DMS114 treated with DMSO at 0.1 percent for 48 hours (cell line): ENCODE data around the gene NRM.
A peak's percentile ranks its signal among the peaks of the same experiment; 100 is the strongest.

Source experiments
- DNase-seq: peaks from one replicate; lab custom pipeline; 2025; ENCODE audit not compliant: unreplicated experiment; lab: John Stamatoyannopoulos, UW

NRM gene

GRCh38 chr6:30689022-30689865 is 1.5 kb downstream of the NRM start:
- DNase-seq: no peak

DNA sequence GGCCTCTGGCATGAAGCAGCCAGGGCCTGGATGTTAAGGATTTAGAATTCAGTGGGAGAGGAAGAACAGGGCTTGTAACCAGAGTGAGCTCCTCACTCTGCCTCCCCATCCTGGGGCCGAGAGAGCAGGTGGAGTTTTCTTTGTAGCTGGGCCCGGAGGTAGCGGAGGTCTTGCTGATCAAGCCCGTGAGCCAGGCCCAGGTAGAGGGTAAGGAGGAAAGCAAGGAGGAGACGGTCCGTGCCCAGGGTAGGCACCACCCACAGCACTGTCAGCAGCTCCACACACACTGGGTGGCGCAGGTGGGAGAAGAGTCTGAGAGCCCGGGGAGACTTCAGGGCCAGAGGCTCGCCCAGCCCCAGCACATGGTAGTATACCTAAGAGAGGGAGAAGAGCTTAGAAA is 2.2 kb downstream of the NRM start:
- DNase-seq: no peak

DNA sequence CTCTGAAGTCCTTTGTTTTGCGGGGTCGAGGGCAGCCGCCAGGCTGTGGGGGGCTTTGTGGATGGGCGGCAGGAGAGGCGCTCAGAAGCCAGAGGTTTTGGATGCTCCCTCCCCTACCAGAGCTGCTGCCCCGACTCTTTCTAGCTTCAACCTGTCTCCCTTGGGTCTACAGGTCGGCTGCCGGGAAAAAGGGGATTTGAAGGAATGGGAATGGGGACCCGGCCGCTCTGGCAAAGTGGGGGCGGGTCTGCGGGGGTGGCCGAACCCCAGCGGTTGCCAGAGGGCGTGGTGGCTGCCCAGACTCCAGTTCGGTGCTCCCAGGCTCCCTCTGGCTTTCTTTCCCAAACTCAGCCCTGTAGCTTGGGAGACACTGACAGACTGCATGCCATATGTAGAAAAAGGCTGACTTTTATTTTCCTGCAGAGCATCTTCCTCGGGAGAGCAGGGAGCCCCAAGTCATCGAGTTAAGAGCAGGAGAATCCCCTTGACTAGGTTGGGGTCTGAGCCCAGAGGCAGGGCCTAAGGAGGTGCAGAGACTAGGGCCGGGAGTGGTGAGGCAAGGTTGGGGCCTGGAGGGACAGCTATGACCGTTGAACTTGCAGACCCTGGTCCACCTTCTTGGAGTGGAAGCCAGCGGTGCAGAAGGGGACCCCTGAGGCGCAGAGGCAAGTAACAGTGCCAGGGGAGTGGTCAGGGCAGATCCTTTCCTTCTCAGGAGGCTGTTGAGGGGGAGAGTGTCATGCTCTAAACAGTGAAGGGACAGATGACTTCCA is 2.9 kb downstream of the NRM start:
- DNase-seq: peak; percentile 40

DNA sequence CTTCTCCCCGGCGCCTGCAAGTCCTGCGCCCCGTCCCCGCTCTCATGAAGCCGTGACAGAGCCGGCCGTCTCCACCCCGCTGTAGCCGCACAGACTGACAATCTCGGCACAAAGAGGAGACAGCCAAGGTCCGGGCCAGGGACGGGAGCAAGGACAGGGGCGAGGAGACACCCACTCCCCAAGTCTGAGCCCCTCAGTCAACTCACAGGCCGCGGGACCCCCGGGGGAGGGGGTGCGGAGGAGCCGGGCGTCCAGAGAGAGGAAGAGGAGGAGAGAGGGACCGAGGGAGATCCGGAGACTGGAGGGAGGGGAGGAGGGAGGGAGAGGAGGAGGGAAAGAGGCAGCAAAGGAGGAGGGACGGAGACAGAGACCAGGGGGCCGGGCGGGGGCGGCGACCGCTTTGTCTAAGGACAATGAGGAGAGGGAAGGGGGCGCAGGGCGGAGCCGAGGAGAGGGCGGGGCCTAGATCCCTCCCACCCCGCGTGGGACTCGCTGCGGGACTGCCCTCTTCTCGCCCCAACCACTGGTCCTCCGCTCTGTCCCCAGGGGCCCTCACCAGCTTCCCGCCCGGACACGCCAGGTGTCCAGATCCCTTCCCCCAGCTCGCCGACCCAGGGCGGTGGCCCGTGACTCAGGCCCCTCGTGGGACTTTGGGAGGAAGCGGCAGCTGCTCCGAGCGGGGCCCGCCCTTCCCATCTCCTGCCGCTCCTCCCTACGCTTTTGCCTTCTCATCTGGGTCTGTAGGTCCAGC is 3.7 kb downstream of the NRM start:
- DNase-seq: peak; percentile 83

GRCh38 chr6:30686009-30686907 is 4.5 kb downstream of the NRM start, which contains the start of gene PPP1R18:
TSS of gene PPP1R18 (minus strand) at chr6:30686645. CDS start at chr6:30686018, 627 bp downstream.
- peak; percentile 58 for DNase-seq

DNA sequence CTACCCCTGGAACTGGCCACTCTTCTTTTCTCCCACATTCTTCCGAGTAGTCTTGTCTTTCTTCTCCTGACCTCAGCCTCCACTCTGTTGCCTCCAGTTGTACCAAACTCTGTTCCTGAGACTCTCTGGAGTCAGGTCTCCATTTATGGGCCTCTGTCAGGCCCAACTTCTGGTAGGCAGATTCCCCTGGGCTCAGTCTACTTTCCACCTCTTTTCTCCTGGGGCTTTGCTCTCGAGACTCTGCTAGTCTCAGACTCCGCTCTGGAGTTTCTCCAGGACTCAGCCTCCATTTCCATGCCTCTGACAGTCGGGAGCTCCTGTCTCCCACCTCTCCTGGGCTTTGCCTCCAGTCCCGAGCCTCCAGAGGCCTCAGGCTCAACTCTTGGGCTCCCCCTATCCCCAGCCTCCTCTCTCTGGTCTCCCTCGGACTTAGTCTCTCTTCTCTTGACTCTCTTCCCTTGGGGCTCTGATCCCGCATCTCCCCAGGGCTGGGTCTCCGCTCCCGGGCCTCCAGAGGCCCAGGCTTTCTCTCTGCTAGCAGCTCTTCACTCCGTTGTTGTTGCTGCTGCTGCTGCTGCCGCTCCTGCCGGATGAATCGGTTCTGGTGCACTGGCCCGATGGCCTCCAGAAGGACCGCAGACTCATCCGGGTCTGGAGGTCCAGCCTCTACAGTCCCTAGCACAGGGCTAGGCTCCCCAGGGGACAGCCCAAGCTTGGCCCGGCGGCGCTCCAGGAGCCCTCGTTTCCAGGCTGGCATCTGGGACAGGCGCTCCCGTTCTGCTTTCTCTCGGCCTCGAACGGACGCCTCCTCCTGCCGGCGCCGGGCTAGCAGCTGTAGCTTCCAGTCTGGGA is 5.4 kb downstream of the NRM start:
- DNase-seq: peak; percentile 19

- DNase-seq: no peak
These were observed 6.2 kb downstream of the NRM start for GRCh38 chr6:30684386-30685156.

GRCh38 chr6:30683980-30684338 is 6.8 kb downstream of the NRM start:
- DNase-seq: no peak

GRCh38 chr6:30683183-30683979 is 7.4 kb downstream of the NRM start:
- DNase-seq: no peak

DNA sequence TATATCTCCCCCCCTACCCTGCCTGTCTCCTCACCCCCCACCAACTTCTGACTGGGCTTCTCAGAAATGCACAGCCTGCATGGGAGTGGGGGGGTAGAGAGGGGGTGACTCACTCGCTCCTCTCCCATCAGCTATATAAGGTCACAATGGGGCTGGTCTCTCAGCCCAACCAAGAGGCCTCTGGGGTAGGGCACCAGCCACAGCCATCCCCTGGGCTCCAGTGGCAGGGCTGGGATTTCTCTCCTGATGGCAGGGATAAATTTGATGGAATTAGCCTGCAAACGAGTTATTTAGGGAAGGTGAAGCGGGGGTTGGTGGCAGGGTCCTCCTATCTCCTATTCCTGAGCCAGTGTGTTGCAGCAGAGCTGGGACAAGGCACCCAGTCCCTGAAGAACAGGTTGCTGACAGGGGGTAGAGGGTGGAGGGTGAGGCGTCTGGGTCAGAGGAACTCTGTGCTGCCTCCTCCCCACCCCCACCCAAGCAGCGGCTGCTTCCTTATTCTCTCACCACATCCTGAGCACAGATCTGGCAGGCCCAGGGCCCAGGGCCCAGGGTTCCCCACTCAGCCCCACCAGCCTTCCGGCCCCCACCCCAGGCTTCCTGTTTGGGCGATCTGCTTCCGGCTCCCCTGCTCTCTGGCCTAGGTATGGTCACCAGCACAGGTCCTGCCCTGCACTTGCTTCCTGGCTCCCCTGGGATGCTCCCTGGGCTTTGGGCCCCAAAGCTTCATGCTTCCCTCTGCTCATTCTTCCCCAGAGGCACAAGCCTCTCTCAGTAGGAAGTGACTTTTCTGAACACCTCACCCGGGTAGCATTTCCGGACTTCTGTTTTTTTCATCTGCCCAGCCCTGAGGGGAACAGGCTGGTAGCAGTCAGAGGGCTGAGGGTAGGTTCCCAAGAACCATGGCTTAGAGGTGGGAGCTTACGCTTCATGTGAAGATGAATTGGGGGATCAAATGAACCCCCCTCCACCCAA is 8.4 kb downstream of the NRM start:
- DNase-seq: no peak

DNA sequence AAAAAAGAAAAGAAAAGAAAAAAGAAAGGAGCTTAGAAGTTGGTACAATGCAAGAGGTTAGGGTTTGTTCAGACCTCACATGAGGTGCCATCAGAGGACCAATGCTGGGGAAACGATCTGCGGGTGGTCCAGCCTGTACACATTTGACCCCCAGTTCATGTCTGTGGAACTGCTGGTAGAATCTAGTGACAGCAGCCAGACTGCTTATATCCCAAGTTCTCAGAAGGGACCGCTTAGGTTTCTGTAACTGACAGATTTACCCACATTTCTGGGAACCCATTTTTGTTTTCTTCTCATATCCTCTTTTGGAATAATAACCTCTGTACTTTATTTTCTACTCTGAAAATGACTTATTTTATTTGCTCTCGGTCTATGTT is 9.0 kb downstream of the NRM start:
- DNase-seq: no peak

DNA sequence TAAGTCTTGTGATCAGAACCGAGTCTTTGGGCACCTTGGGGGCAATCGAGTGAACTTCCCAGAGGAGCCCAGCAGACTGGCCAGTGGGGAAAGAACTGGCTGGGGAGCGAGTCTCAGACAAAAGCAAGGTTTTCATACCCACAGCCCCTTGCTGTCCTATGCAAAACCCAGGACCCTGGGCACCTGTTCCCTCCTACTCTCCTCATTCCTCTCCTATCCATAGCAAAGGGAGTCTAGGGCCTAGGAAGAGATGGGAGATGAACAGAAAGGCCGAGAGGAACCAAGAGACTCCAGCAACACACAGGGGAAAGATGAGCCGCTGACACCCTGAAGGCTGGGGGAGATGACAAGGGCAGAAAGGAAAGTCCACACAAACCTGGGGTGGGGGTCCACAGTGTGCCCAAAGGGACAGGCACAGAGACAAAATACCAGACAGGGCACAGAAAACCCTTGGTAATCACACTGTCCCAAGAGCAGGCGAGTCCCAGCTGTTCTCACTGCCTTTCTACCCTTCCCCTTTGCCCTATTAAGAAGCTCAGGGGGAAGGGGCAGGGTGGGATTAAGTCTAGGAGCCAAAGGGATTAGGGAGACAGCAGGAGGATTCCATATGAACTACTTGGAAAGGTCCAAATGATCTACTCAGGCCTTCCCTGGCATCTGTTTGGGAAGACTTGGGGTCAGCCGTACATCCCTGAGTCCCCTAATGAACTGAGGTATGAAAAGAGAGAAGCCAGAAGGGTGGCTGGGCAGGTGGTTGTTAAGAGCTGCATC is 10.8 kb downstream of the NRM start:
- no peak for DNase-seq

DNA sequence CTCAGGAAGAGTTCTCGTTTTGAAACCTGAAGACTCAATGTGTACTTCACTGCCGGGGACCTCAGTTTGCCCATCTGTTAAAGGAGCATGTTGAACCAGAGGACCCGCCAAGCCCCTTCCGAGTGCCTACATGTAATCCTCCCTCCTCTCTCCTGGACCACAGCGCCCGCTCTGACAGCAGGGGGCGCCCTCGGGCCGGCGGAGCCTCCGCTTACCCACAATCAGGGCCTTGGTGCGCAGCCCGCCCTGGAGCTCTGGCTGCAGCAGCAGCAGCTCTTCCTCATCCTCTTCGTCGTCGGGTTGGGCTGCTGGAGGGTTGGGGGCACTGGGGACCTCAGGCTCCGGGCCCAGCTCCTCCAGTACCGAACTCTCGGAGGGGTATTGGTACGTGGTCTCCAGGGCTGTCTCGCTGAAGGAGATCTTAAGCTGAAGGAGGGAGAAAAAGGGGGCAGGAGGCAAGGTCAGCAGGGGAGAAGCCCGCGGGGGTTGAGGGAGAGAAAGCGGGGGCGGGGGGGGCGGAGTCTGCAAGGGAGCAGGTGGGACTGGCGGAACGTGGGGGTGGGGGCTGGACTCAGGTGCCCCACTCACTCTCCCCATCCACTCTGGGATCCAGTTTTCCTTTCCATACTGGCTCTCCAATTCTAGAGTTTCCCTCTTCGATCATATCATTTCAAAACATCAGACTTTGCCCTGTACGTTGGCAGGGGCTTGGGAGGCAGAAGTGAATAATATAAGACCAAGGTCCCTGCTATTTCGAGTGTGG is 11.6 kb downstream of the NRM start:
- peak; percentile 62 for DNase-seq

GRCh38 chr6:30676660-30677285 is 14.0 kb downstream of the NRM start:
- DNase-seq: no peak
